Lower leg skin (tissue), 4 donors: Measurements from ENCODE around the gene VSX1. TPM values are rescaled to one million over a fixed set of nuclear protein-coding genes. Genes with fewer than 3 reads are reported as not detected.

Experiments used
- DNase-seq, 2 donors: peaks; one replicate each; pipeline ENCODE4 v3.0.0-alpha.2; 2019; ENCODE audit warnings: low spot score in 2 of 2
- H3K4me3 ChIP-seq: fragments of 200-600 bp; sonication (generic); 2 replicates; pipeline ENCODE4 v1.5.1; 2017; ENCODE audit warnings: mild to moderate bottlenecking, low read depth; ENCODE audit not compliant: poor library complexity, severe bottlenecking
- CTCF ChIP-seq, 3 donors: fragments of 450-650 bp; IDR thresholded peaks; one replicate each; pipeline ENCODE4 v1.5.1; 2016; ENCODE audit warnings: antibody characterized with exemption in 3 of 3, mild to moderate bottlenecking in 3 of 3, moderate library complexity in 2 of 3
- POLR2A ChIP-seq, 2 donors: fragments of 450-650 bp; IDR thresholded peaks; one replicate each; pipeline ENCODE4 v1.6.1; 2016 to 2017; ENCODE audit warnings: antibody characterized with exemption in 2 of 2, mild to moderate bottlenecking in 1 of 2, moderate library complexity in 1 of 2
- WGBS, 2 donors: methylation state at CpG; one replicate each; pipeline ENCODE4 v1.1.5; 2018; 5-methylcytosine and 5-hydroxymethylcytosine counted together
- intact Hi-C: fragments of 100-400 bp; cut with DNase I; formaldehyde crosslinking; loops from one replicate; pipeline ENCODE4 v1.15.0; 2023; ENCODE audit warnings: low total_unique reads
- total RNA-seq, 4 donors: library from RNA; depleted of rRNA; stranded (reverse); fragments of >200 nt; gene quantifications; one replicate each; pipeline ENCODE4 v1.1.0, GENCODE V29; 2016

VSX1 gene
- total RNA-seq, 4 donors from 2014 or later: not detected

- WGBS, 2 donors: 94 to 97% methylated on average over 3 of the region's 3 CpGs
- no peak for DNase-seq
- intact Hi-C loops: no loop called here
- TF ChIP-seq CTCF (IDR thresholded peaks at IDR 0.05) (no peak), POLR2A (IDR thresholded peaks at IDR 0.05) (no peak)
- no peak overlapping the region for H3K4me3 ChIP-seq
Measured at GRCh38 chr20:25031241-25031640, 50.7 kb downstream of the VSX1 start.

- DNase-seq: no peak
- intact Hi-C loops: no loop called here
- H3K4me3 ChIP-seq: no peak overlapping the region
- no peak for TF ChIP-seq POLR2A (IDR thresholded peaks at IDR 0.05)
- no peak for TF ChIP-seq CTCF (IDR thresholded peaks at IDR 0.05)
- 89 to 93% methylated on average over 8 of the region's 8 CpGs for WGBS, 2 donors
Measured at GRCh38 chr20:25030649-25031207, 51.2 kb downstream of the VSX1 start.

- H3K4me3 ChIP-seq: no peak overlapping the region
- 94 to 98% methylated on average over 5 of the region's 5 CpGs for WGBS, 2 donors
- DNase-seq: no peak
- intact Hi-C loops: no loop called here
- no peak for TF ChIP-seq POLR2A (IDR thresholded peaks at IDR 0.05)
- TF ChIP-seq CTCF (IDR thresholded peaks at IDR 0.05): no peak
Measured at GRCh38 chr20:25030007-25030648, 51.8 kb downstream of the VSX1 start.

- TF ChIP-seq POLR2A (IDR thresholded peaks at IDR 0.05) (no peak), CTCF (IDR thresholded peaks at IDR 0.05) (no peak)
- 90 to 96% methylated on average over 4 of the region's 4 CpGs for WGBS, 2 donors
- H3K4me3 ChIP-seq: no peak overlapping the region
- DNase-seq: peak in 1 of 2 donors; percentile 56
- intact Hi-C loops: no loop called here
Measured at GRCh38 chr20:25025986-25026605, 55.8 kb downstream of the VSX1 start.

Other genes with a start within 250 kb of the VSX1 start
- 1 to 10 TPM in 3 of 4 donors, under 1 TPM in 1; 0.42 to 5.1 (median 1.2) TPM for gene CST7, start 132.9 kb downstream of the VSX1 start, total RNA-seq
- 10 to 100 TPM; 34.4 to 88.7 (median 52.6) TPM for gene APMAP, start 89.4 kb downstream of the VSX1 start, total RNA-seq
- gene ACSS1, start 24.0 kb downstream of the VSX1 start, total RNA-seq: 10 to 100 TPM; 33.7 to 42.3 (median 38.4) TPM
- 10 to 100 TPM; 37.5 to 59.7 (median 43.0) TPM for gene ENTPD6, start 113.6 kb upstream of the VSX1 start, total RNA-seq
- gene PYGB, start 165.9 kb upstream of the VSX1 start, total RNA-seq: 100 to 1,000 TPM in 3 of 4 donors, 10 to 100 TPM in 1; 99.0 to 308 (median 194) TPM